IMR-90 (cell line): ENCODE data around the gene EXOC2. TPM values are rescaled to one million over a fixed set of nuclear protein-coding genes. Genes with fewer than 3 reads are reported as not detected.

Experiments
- ATAC-seq: fragments of 200-7000 bp; cut with Tn5 transposase; 2 replicates; pipeline ENCODE4 v1.9.1; 2020; ENCODE audit warnings: low read depth, mild to moderate bottlenecking, moderate library complexity
- BruUV-seq: library from RNA; stranded (reverse); fragments of 400-500 nt; replicated peaks from 2 replicates; lab custom pipeline; 2021; lab: Mats Ljungman, UMichigan
- CTCF ChIA-PET: fragments of 300-600 bp; formaldehyde crosslinking; extraction: SDS; loops from one replicate; lab custom pipeline; 2021; ENCODE audit warnings: antibody characterized with exemption; lab: Yijun Ruan, JAX
- POLR2A ChIA-PET: fragments of 300-600 bp; sonication (Branson Sonifier 250); formaldehyde crosslinking; loops from one replicate; lab custom pipeline; 2022; ENCODE audit warnings: antibody characterized with exemption; ENCODE audit not compliant: unreplicated experiment; lab: Charles Lee
- DNase-seq: peaks from one replicate; pipeline ENCODE4 v3.0.0; 2013
- H2AFZ ChIP-seq: replicated peaks from 2 replicates; pipeline ENCODE3; 2013; ENCODE audit warnings: low read length, mild to moderate bottlenecking; ENCODE audit not compliant: poor library complexity
- H2AK5ac ChIP-seq: 2 replicates; pipeline ENCODE4 v1.6.1; 2013; ENCODE audit warnings: low read depth, low read length, inconsistent platforms
- H2AK9ac ChIP-seq: replicated peaks from 2 replicates; pipeline ENCODE3; 2013; ENCODE audit warnings: mild to moderate bottlenecking, low read depth, low read length, moderate library complexity; ENCODE audit not compliant: poor library complexity
- H2BK120ac ChIP-seq: 2 replicates; pipeline ENCODE4 v1.6.1; 2013; ENCODE audit warnings: low read depth, low read length, inconsistent platforms
- H2BK15ac ChIP-seq: 3 replicates; pipeline ENCODE4 v1.6.1; 2013; ENCODE audit warnings: low read depth, low read length, inconsistent platforms
- H2BK20ac ChIP-seq: 2 replicates; pipeline ENCODE4 v1.6.1; 2013; ENCODE audit warnings: low read depth, mild to moderate bottlenecking, inconsistent platforms, low read length, moderate library complexity
- H2BK5ac ChIP-seq: 2 replicates; pipeline ENCODE4 v1.6.1; 2013; ENCODE audit warnings: mild to moderate bottlenecking, low read depth, low read length, inconsistent platforms; ENCODE audit not compliant: poor library complexity, severe bottlenecking
- H3K14ac ChIP-seq: replicated peaks from 2 replicates; pipeline ENCODE4 v1.6.1; 2013; ENCODE audit warnings: low read depth, low read length, inconsistent platforms
- H3K18ac ChIP-seq: 2 replicates; pipeline ENCODE4 v1.6.1; 2013; ENCODE audit warnings: low read depth, low read length, control low read depth
- H3K23ac ChIP-seq: 2 replicates; pipeline ENCODE4 v1.6.1; 2013; ENCODE audit warnings: low read depth, low read length, inconsistent platforms
- H3K27ac ChIP-seq: 2 replicates; pipeline ENCODE4 v1.5.1; 2013; ENCODE audit warnings: mild to moderate bottlenecking, control low read depth, low read length; ENCODE audit not compliant: insufficient read depth
- H3K27me3 ChIP-seq: 2 replicates; pipeline ENCODE4 v1.6.1; 2013; ENCODE audit warnings: low read length; ENCODE audit not compliant: control insufficient read depth, insufficient read depth
- H3K36me3 ChIP-seq: 2 replicates; pipeline ENCODE4 v1.6.1; 2013; ENCODE audit warnings: low read length, mixed read lengths; ENCODE audit not compliant: control insufficient read depth, insufficient read depth
- H3K4ac ChIP-seq: 2 replicates; pipeline ENCODE4 v1.6.1; 2013; ENCODE audit warnings: low read depth, low read length, inconsistent platforms
- H3K4me1 ChIP-seq: 2 replicates; pipeline ENCODE4 v1.6.1; 2013; ENCODE audit warnings: low read length, mixed read lengths; ENCODE audit not compliant: control insufficient read depth, insufficient read depth
- H3K4me2 ChIP-seq: 2 replicates; pipeline ENCODE4 v1.6.1; 2013; ENCODE audit warnings: low read depth, mild to moderate bottlenecking, control low read depth, low read length, moderate library complexity
- H3K4me3 ChIP-seq: 2 replicates; pipeline ENCODE4 v1.5.1; 2013; ENCODE audit warnings: low read depth, mild to moderate bottlenecking, control low read depth, low read length, moderate library complexity; ENCODE audit not compliant: insufficient read depth
- H3K56ac ChIP-seq: 2 replicates; pipeline ENCODE4 v1.6.1; 2013; ENCODE audit warnings: low read length, inconsistent platforms; ENCODE audit not compliant: insufficient read depth; ENCODE audit errors: extremely low read depth
- H3K79me1 ChIP-seq, 2 experiments: 2 replicates each; pipeline ENCODE4 v1.6.1; 2013; ENCODE audit warnings: low read length in 2 of 2, inconsistent platforms in 1 of 2, low read depth in 1 of 2
- H3K9ac ChIP-seq: 2 replicates; pipeline ENCODE4 v1.6.1; 2013; ENCODE audit warnings: low read depth, low read length, control low read depth
- H3K9me1 ChIP-seq: 2 replicates; pipeline ENCODE4 v1.6.1; 2013; ENCODE audit warnings: low read length, inconsistent platforms; ENCODE audit not compliant: insufficient read depth
- H3K9me3 ChIP-seq: 2 replicates; pipeline ENCODE4 v1.6.1; 2013; ENCODE audit warnings: low read length; ENCODE audit not compliant: control insufficient read depth, insufficient read depth
- H4K20me1 ChIP-seq: 2 replicates; pipeline ENCODE4 v1.6.1; 2013; ENCODE audit warnings: low read length, inconsistent platforms; ENCODE audit not compliant: insufficient read depth
- H4K5ac ChIP-seq: 2 replicates; pipeline ENCODE4 v1.6.1; 2013; ENCODE audit warnings: mild to moderate bottlenecking, low read depth, low read length, control low read depth
- H4K8ac ChIP-seq, 2 experiments: 2 replicates each; pipeline ENCODE4 v1.6.1; 2013; ENCODE audit warnings: low read depth in 2 of 2, low read length in 2 of 2, control low read depth in 1 of 2, inconsistent platforms in 1 of 2
- H4K91ac ChIP-seq: 2 replicates; pipeline ENCODE4 v1.6.1; 2013; ENCODE audit warnings: low read depth, low read length, inconsistent platforms; ENCODE audit not compliant: insufficient read depth
- CTCF ChIP-seq: conservative IDR thresholded peaks from 2 replicates; pipeline ENCODE4 v1.5.1; 2012; ENCODE audit warnings: mild to moderate bottlenecking, low read depth, low read length, improper control_type of control experiment
- NFE2L2 ChIP-seq: fragments of 150-350 bp; IDR thresholded peaks from 2 replicates; pipeline ENCODE4 v1.6.1; 2016; ENCODE audit warnings: low read depth, mild to moderate bottlenecking, low read length
- WGBS, 2 experiments: methylation state at CpG; one replicate each; pipeline versions ENCODE4 v1.1.5 to v1.1.7; 2013; ENCODE audit warnings: missing lambda C conversion rate in 2 of 2; ENCODE audit not compliant: insufficient read length in 1 of 2; ENCODE audit errors: extremely low coverage in 2 of 2; 5-methylcytosine and 5-hydroxymethylcytosine counted together
- dilution Hi-C: fragments of 300-500 bp; cut with HindIII; formaldehyde crosslinking; loops from one replicate; pipeline ENCODE4 v1.14.3; 2018; ENCODE audit warnings: low sequenced_read_pairs; ENCODE audit not compliant: unreplicated experiment
- in situ Hi-C: fragments of 300-500 bp; cut with MboI; formaldehyde crosslinking; loops from 3 replicates; pipeline ENCODE4 v1.14.3; 2019; ENCODE audit warnings: low sequenced_read_pairs, inconsistent platforms, mixed read lengths
- intact Hi-C: fragments of 100-400 bp; cut with micrococcal nuclease; formaldehyde crosslinking; loops from 2 replicates; pipeline ENCODE4 v1.10.0; 2022
- polyA plus RNA-seq, 3 experiments: library from polyadenylated mRNA; depleted of rRNA; stranded (reverse); fragments of >200 nt; gene quantifications; 2 replicates each; pipeline ENCODE4 v1.2.3, GENCODE V29; 2012; ENCODE audit warnings: low replicate concordance in 1 of 3
- total RNA-seq: library from RNA; depleted of rRNA; stranded (reverse); fragments of >200 nt; gene quantifications from 2 replicates; pipeline ENCODE4 v1.2.3, GENCODE V29; 2012

EXOC2 gene
- total and polyA plus RNA-seq, 2 of the 4 experiments (the other 2 are of a cell fraction), result 13.1 to 37.3 TPM

- dilution Hi-C loops, result no loop called here
- Histone ChIP-seq H3K4ac (no peak overlapping the region), H3K9me1 (no peaks in the 10 kb centered on the region), H2AFZ (peak overlapping the region; percentile 67), H2BK5ac (no peak overlapping the region), H3K36me3 (no peaks in the 10 kb centered on the region), H2AK9ac (peak overlapping the region; percentile 24), H2AK5ac (no peak overlapping the region), H3K9ac (no peak overlapping the region), H4K5ac (no peak overlapping the region), H2BK120ac (no peak overlapping the region), H2BK15ac (no peak overlapping the region), H4K20me1 (no peaks in the 10 kb centered on the region), H3K14ac (no peak overlapping the region), H3K18ac (no peak overlapping the region), H3K4me1 (no peaks in the 10 kb centered on the region), H3K4me2 (no peak overlapping the region), H3K56ac (no peak overlapping the region), H3K27me3 (peaks cover 21% of the 10 kb centered on the region), H3K23ac (no peak overlapping the region), H4K8ac (no peak overlapping the region), H4K91ac (no peak overlapping the region), H3K9me3 (no peaks in the 10 kb centered on the region), H2BK20ac (no peak overlapping the region), H3K79me1 (no peaks in the 10 kb centered on the region), H3K27ac (no peak overlapping the region), H3K4me3 (no peak overlapping the region)
- 59% methylated on average over 10 of the region's 20 CpGs; no CpG with 5 or more reads in 1 of the 2 experiments for WGBS, 2 experiments
- in situ Hi-C loops, result no loop called here
- ChIA-PET POLR2A (no interaction called here), CTCF (no interaction called here)
- DNase-seq, result no peak
- TF ChIP-seq CTCF, result no peak
- TF ChIP-seq NFE2L2, result no peak
- BruUV-seq, result no TSS peak
- intact Hi-C loops, result no loop called here
- no peak for ATAC-seq
These were observed 227.2 kb downstream of the EXOC2 start for GRCh38 chr6:465531-466348.
